ENCODE measurements around the gene HSD3B1.

HSD3B1 gene

DNA sequence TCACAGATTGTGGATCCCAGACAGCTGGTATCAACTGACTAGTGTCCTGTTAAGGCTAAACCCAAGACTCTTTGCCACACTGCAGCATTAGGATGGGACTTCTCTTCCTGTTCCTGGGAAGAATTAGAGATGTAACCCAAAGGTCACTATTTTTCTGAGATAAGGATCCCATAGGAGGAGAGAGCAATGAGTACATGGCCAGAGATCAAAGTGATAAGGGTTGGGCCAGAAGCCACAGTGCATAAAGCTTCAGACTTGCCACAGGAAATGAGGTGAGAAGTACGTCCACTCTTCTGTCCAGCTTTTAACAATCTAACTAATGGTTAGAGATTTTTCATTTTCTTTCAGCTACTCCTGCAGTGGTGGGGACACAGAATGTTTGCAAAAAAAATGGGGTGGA, at the start of gene HSD3B1:
TSS of gene HSD3B1 (plus strand) at position 270 of the 400 bp plus-strand sequence. CDS start 267 bp downstream, outside the sequence.
- no peak for DNase-seq

DNA sequence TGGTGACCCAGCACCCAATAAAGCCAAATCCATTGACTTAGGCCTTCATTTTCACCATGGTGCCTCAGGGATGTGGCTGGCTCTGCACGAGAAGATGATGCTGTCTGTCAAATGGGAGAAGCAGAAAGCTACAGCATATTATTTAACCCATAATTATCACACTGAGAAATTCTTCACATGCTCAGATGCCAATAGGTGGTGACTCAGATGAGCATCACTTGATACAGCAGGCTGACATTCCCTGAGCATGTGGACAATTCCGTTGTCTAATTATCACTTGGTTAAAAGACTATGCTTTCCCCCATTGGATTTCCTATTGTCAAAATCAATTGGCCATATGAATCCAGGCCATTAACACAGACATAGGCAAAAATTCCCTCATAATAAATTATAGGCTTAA, 44.0 kb upstream of the HSD3B1 start:
- no peak for DNase-seq

DNA sequence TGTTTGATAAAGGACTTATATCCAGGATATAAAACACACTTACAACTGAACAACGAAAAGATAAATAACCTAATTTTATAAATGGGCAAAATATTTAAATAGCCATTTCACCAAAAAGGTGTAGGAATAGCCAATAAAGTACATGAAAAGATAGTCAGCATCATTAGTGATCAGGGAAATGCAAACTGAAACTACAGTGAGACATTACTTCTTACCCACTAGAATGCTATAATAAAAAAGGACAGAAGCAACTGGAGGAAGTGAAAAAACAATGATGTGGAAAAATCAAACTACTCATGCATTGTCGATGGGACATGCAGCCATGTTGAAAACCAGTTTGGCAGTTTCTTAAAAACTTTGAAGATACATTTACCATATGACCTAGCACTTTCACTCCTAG, 43.4 kb upstream of the HSD3B1 start:
- DNase-seq, result no peak

DNA sequence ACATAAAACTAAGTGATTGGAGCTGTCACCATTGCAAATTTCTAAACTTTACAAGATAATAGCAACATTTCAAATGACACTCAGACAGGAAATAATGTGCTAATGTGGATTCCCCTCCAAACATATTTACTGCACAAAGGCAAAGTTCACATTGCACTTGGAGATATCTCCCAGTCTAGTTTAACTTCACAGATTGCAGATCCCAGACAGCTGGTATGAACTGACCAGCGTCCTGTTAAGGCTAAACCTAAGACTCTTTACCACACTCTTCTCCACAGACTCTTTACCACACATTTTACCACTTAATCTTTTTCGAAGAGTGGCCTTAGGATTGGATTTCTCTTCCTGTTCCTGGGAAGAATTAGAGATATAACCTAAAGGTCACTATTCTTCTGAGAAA, 40.6 kb upstream of the HSD3B1 start:
- DNase-seq, result no peak

DNA sequence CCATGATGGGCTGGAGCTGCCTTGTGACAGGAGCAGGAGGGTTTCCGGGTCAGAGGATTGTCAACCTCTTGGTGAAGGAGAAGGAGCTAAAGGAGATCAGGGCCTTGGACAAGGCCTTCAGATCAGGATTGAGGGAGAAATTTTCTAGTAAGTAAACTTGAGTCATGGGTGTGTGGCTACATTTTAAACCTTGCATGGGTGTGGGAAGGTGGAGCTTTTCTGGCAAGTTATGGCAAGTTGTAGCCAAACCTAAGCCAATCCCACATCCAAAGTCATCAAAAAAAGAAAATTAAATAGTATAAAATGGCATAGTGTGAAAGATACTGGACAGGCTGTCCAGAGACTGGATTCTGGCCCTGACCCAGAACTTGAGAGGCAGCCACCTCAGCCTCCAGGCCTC, 39.8 kb upstream of the HSD3B1 start:
- DNase-seq, result no peak

DNA sequence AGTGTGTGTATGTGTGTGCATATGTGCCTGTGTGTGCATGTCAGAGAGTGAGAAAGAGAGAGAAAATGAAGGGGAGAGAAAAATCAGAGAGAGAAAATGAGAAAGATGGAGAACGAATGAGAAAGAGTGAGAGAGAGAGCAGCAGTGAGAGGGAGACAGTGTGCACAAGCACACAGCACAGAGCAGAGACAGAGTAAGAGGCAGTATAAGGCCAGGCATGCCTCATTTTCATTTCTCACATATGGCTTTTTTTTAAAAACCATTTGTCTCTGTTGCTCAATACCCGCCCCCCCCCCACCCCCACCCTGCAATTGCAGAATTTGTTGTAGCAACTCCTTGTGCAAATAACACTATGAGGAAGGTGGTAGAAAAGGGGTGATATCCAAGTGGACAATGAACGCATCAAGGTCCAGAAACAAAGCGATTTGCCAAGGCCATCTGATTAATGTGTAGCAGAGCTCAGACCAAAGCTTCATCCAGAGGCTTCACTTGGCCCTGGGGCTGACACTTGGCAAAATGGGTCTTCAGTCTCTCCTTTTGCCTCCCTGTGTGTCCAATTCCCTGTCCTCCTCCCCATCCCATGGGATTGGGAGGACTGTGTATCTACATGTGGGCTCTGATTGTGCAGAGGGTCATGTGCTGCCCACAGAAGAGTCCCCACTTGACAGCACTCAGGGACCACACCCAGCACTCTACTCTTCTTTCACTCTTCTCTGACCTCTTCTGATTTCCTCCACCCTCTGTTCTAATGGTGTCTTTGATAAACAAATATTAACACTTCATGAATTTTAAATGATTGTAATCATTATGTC, 38.9 kb upstream of the HSD3B1 start:
- DNase-seq, result no peak

DNA sequence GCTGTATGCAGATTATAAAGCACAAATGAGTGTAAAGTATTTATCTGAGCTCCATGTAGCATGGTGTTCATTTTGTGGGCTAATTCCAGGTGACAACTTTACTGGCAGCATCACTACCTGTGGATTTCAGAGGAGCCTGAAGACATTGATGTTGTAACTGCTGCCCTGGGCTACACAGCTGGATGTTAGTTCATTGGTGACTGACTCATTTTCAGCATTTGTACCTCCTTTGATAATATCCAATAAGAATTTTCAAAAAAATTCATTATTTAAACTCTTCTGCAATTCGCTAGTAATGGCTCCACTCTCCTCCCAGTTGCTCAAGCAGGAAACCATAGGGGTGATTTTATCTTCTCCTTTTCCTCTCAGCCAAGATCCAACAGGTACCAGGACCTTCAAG, 37.3 kb upstream of the HSD3B1 start:
- no peak for DNase-seq

DNA sequence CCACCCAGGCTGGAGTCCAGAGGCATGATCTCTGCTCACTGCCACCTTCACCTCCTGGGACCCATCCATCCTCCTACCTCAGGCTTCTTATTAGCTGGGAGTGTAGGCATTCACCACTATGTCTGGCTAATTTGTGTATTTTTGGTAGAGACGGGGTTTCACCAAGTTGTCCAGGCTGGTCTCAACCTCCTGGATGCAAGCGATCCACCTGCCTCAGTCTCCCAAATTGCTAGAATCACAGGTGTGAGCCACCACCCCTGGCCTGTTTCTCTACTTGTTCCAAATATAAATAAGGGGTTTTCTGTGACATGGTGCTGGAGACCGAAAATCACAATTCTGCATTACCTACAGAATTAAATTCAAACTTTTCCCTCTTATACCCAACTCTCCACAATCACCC, 36.6 kb upstream of the HSD3B1 start:
- no peak for DNase-seq

DNA sequence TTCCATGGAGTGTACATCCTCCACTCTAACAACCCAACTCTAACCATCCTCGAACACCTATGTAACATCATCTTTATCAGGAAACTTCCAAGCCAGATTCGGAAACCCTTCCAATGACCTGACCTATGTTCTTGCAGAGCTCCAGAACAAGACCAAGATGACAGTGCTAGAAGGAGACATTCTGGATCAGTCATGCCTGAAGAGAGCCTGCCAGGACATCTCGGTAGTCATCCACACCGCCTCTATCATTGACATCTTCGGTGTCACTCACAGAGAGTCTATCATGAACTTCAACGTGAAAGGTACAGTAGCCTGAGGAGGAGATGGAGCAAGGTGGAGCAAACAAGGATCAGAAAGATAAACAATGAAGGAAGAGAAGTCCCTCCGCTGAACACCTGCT, 36.1 kb upstream of the HSD3B1 start:
- no peak for DNase-seq

DNA sequence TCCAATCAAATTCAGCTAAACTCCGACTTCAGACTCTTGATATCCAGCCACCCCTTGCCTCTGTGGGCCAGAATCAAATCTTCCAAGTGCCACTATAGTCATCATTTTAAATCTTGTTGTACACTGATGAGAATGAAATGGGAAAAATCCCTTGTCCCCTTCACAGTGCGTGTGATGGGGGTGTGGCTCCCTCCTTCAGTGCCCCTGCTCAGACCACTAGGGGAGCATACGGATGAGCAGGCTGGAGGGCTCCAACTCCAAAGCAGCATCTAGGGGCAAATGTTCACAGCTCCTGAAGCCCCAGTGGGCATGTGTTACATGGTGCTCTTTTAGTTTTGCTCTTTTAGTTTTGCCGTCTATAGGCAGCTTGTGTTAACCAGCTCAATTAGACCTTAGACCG, 35.4 kb upstream of the HSD3B1 start:
- DNase-seq, result no peak

DNA sequence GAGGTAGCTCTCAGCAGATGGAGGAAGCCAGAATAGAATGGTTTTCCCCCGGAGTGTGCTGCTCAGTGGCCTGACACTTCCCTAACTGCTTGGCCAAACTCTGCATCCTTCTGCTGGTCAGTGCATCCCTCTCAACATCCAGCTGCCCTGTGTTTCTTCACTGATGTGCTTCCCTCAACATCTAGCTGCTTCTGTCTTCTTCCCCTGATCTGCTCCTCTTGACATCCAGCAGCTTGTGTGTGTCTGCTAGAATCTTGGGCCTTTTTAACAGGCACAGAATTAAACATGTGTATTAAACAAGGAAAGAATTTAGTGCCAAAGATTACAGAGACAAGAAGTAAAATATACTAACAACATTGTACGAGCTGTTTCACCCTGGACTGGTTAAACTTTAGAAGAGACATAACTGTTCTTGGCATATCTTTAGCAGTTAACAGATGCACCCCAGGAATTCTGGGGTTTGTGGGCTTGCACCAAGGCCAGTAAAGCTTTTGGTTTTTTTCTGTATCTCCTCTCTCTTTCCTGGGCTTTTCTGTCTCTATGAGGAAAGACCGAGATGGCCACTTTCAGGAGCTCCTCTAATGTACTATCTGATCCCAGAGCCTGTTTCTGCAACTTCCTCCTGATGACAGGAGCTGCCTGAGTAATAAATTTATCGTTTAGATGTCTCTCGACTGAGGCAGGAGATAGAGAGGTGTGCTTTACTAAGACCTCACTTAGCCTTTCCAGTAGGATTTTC, 34.8 kb upstream of the HSD3B1 start:
- DNase-seq, result no peak

DNA sequence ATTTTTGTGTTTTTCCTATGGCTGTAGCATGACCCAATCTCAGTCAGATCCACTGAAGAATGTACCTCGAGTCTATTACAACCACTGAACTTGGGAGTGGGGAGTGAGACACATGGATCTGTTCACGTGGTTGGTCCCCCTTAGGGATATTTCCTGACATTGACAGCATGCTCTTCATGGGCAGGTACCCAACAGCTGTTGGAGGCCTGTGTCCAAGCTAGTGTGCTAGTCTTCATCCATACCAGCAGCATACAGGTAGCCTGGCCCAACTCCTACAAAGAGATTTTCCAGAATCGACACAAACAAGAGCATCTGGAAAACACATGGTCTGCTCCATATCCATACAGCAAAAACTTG, 34.2 kb upstream of the HSD3B1 start:
- DNase-seq, result no peak

DNA sequence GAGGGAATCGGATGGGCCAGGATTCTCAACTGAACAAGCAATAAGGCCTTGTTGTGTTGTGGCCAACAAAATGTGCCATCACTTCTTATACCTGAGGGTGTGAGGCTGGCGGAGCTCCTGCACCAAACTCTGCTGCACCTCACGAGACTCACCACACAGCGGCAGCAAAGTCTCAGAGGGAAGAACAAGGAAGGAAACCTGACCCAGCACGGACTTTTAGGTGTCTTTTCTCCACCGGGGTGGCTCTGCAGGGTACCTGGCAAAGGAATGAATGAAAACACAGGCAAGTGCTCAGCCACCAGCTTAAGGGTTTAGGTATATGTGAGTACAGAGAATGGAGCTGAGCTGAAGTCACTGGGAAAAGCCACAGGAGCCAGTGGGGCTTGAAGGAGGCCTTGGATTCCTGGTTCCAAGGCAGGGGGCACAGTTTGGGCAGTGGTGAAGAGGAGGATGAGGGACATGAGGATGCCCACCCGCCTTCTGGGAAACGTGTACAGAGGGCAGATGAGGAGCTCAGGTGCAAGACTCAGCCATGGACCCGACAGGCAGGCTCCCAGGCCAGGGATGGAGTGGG, 31.1 kb upstream of the HSD3B1 start:
- DNase-seq, result no peak

DNA sequence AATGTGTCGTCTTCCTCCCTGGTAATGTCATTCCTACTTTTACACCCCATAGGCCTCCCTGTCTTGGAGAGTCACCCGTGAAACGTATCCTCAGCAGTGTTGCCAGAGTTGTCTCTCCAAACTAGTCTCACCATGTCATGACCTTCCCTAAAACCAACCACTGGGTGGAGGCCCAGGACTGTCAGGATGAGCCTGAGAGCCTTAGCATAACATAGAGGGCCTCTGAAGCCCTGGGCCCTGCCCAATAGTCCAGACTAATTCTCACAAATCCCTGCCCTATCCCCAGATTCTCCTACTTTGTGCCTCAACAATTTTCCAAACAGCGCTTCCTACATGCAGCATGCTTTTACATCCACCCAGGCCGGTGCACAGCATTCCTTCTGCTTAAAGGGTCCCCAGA, 29.3 kb upstream of the HSD3B1 start:
- no peak for DNase-seq

DNA sequence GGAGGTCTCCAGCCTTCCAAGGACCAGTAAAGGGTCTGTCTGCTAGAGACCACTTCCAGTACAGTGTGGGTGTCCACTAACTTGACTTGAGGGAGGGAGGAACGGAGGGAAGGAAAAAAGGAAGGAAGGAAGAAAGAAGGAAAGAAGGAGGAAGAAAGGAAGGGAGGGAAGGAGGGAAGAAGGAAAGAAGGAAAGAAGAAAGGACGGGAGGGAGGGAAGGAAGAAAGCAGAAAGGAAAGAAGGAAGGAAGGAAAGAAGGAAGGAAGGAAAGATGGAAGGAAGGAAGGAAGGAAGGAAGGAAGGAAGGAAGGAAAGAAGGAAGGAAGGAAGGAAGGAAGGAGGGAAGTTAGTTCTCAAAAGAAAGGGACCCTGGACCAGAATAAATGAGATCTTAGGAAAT, 26.8 kb upstream of the HSD3B1 start:
- no peak for DNase-seq

DNA sequence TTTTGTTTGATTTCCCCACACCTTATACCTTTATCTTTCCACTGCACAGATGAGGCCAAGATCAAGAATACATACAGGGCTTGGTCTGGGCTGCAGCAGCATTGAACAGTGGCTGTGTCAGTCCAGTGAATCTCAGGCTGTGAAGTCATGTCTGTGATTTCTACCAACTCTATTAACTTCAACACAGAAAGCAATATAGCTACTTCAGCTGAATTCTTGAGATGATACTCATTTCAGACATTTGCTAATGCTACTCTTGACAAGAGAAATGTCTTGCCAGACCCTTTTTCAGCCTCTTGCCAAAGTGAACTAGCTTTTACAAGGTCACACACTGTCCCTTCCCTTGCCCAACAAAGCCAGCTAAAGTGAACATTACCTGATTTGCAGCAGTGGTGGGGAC, 25.1 kb upstream of the HSD3B1 start:
- no peak for DNase-seq

DNA sequence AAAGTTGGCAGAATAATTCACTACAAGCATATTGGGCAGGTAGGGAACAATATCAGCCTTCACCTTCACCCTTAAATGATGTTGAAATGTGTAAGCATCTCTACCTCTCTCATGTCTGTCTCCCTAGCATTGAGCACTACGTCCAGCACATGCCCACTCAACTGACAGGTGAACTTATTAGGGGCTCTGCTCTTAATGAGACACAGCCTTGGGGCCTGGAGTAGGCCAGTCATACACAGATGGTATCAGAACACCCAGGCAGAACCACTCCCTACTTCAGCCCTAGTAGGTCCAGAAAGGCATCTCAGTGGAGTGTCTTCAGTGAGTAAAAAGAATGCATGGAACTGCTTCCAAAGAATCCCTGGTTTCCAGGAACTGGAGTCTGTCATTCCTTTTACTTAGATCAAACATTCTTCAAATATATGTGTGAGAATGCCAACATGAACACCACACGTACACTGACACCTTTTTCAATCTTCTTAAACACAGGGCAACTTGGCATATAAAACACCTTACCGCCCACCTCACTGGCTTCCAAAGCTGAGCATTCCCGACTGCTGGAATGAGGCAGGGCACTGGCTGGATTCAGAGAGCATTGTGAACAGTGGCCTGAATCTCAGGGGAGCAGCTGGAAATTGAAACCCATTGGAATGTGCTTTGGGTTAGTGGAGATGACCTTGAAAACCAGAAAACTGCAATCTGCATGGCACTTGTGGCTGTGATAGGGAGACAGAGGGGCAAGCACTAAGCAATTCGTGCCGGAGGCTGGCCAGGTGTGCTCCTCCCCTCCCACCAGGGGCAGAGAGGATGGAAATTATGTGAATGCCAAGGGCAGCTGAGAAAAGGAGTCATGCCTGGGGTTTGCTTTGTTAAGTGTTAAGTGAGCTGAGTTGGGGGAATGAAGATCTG, 24.2 kb upstream of the HSD3B1 start:
- no peak for DNase-seq

DNA sequence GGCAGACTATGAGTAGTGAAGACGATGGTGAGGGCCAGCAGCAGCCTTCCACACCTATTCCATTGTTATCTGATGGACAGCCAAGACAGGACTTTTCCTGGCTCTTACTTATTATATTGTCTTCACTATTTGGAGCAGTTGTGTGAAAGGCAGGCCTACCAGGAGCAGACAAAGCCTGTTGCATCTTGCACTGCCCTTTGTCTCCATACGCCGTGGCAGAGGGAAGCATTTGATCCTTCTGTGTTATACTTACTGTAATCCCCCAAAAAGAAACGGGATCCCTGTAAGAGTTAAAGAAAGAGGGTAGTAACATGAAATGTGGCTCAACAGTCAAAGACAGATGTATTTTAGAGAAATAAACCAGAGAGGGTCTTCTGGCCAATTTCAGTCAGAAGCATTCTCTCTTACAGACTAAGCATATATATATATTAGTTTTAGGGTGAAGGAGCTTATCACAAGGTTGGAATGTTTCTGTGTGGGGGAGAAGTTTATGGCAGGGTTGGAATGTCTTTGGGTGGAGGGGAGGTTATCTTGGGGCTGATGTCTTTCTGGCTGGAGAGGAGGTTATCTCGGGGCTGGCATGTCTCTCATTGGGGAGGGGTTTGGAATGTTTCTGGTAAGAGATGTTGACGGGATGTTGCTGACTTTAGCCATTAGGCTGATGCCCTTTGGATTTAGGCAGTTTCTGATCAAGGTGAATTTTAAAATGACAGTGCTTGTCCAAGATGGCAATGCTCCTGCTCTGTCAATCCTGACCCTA, 23.4 kb upstream of the HSD3B1 start:
- DNase-seq, result no peak

DNA sequence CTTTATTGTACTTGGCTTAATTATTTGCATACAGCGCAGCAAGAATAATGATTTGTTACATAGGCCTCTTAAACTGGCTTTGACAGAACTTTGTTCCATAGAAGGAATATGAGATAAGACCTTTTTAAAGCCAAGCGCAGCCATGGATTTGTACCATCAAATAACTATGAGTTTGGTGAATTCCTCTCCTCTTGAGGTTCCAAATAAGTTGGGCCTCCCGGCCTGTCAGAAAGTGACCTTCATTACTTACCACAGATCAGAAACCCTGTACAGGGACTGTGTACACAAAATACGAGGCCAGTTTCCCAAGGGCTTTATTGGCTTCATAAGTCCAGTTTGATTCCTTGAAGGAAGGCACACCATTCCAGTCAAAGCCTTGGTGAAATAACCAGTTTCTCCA, 21.8 kb upstream of the HSD3B1 start:
- DNase-seq, result no peak

DNA sequence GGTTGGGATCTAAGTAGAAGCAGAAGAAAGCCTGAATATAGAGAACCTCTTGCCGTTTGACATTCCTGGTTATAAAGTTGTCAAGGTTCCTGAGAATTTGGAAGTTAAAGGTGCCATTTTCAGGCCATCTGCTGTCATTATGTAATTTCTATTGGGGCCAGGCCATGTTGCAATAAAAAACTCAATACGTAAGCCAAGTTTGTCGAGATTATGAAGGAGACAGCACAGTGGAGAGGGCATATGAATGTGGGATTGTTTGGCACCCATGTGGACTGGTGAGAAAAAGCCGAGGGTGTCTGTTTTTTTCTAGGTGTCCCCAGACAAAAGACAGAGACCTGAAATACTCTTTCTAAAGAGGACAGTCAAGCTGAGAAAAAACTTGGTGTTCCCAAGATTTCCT, 18.8 kb upstream of the HSD3B1 start:
- no peak for DNase-seq

DNA sequence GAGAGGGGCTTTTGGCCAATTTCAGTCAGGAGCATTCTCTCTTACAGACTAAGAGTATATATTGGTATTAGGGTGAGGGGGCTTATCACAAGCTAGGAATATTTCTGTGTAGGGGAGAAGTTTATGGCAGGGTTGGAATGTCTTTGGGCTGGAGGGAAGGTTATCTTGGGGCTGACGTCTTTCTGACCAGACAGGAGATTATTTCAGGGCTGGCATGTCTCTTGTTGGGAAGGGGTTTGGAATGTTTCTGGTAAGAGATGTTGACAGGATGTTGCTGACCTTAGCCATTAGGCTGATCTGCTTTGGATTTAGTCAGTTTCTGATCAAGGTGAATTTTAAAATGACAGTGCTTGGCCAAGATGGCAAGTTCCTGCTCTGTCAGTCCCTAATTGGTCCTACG, 17.8 kb upstream of the HSD3B1 start:
- no peak for DNase-seq

DNA sequence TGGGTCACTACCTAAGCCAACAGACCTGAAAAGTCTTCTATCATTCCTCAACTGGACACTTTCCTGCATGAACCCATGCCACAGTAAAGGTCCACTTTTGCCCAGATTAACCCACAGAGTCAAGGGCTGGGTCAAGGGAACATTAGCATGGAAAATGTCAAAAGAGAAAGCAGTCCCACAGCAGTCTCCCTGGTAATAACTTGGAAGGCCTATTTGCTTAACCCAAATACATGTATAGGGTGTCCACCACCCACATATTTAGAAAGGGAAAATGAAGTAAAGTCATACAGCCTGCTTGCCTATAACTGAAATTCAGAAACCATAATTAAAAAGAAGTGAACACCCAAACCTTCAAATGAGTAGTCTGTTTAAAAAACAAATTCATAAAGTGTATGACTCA, 16.1 kb upstream of the HSD3B1 start:
- no peak for DNase-seq

DNA sequence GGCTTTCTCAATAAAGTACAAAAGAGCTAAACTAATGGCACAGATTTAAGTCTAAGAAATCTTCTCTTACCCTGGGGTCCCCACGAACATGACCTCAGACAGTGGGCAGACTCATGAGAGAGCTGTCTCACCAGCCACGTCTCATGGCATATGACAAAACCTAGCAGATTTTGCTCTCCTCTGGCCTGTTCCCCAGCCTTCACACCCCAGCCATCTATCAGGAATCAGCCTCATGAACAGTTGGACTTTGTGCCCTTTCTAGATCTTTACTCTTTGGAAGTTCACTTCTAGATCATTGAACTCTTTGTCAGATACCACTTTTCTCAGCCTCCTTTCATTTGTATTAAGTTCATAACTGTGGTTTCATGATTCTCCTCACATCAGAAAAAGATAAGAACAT, 14.2 kb upstream of the HSD3B1 start:
- no peak for DNase-seq
